OCI-LY1 (cell line): ENCODE data around the gene SLC10A1.

Experiments used
- H2AFZ ChIP-seq: fragments of 200-600 bp; sonication (generic), shearing (Covaris generic); 2 replicates; pipeline ENCODE4 v1.6.0; 2014; ENCODE audit warnings: antibody characterized with exemption, mild to moderate bottlenecking, low read length
- H3F3A ChIP-seq: fragments of 200-600 bp; sonication (generic), shearing (Covaris generic); 2 replicates; pipeline ENCODE4 v1.6.0; 2014; ENCODE audit warnings: mild to moderate bottlenecking, antibody characterized with exemption, low read length, moderate library complexity; ENCODE audit not compliant: insufficient read depth
- H3K27ac ChIP-seq: fragments of 200-600 bp; sonication (generic); 2 replicates; pipeline ENCODE4 v1.5.1; 2014; ENCODE audit warnings: low read length, mixed run types, mild to moderate bottlenecking, low read depth; ENCODE audit not compliant: poor library complexity, severe bottlenecking
- H3K27me3 ChIP-seq: fragments of 200-600 bp; sonication (generic); 2 replicates; pipeline ENCODE4 v1.6.0; 2014; ENCODE audit warnings: antibody characterized with exemption, mild to moderate bottlenecking, low read length, moderate library complexity; ENCODE audit not compliant: insufficient read depth
- H3K36me3 ChIP-seq: fragments of 200-600 bp; sonication (generic); 2 replicates; pipeline ENCODE4 v1.6.1; 2014; ENCODE audit warnings: mild to moderate bottlenecking, antibody characterized with exemption, low read length, moderate library complexity, mixed read lengths; ENCODE audit not compliant: insufficient read depth
- H3K4me1 ChIP-seq: fragments of 200-600 bp; sonication (generic); 2 replicates; pipeline ENCODE4 v1.5.1; 2014; ENCODE audit warnings: mild to moderate bottlenecking, low read length, moderate library complexity; ENCODE audit not compliant: insufficient read depth, severe bottlenecking
- H3K4me2 ChIP-seq: fragments of 200-600 bp; sonication (generic), shearing (Covaris generic); 2 replicates; pipeline ENCODE4 v1.6.1; 2014; ENCODE audit warnings: low read length
- H3K4me3 ChIP-seq: fragments of 200-600 bp; sonication (generic); 2 replicates; pipeline ENCODE4 v1.5.1; 2014; ENCODE audit warnings: low read length, low read depth, mild to moderate bottlenecking, mixed read lengths; ENCODE audit not compliant: poor library complexity, severe bottlenecking
- H3K79me2 ChIP-seq: fragments of 200-600 bp; shearing (Covaris generic); 2 replicates; pipeline ENCODE4 v1.6.1; 2016; ENCODE audit warnings: mixed run types, low read length, mixed read lengths; ENCODE audit not compliant: insufficient read depth
- H3K9ac ChIP-seq: fragments of 200-600 bp; sonication (generic), shearing (Covaris generic); 2 replicates; pipeline ENCODE4 v1.6.1; 2014; ENCODE audit warnings: mild to moderate bottlenecking, low read length, mixed read lengths
- H3K9me2 ChIP-seq: fragments of 200-600 bp; sonication (generic), shearing (Covaris generic); 2 replicates; pipeline ENCODE4 v1.6.1; 2014; ENCODE audit warnings: low read depth, mild to moderate bottlenecking, low read length, mixed read lengths
- H3K9me3 ChIP-seq: fragments of 200-600 bp; shearing (Covaris generic); 2 replicates; pipeline ENCODE4 v1.6.1; 2014; ENCODE audit warnings: low read length, mixed read lengths
- H4K20me1 ChIP-seq: fragments of 200-600 bp; sonication (generic), shearing (Covaris generic); 2 replicates; pipeline ENCODE4 v1.6.0; 2016; ENCODE audit warnings: mild to moderate bottlenecking, low read length; ENCODE audit not compliant: insufficient read depth
- EZH2 ChIP-seq: fragments of 200-600 bp; sonication (generic), shearing (Covaris generic); IDR thresholded peaks from 2 replicates; pipeline ENCODE4 v1.8.0; 2017; ENCODE audit warnings: borderline replicate concordance, mixed run types, mild to moderate bottlenecking, antibody characterized with exemption, low read length, moderate library complexity, mixed read lengths
- TF ChIP-seq, protein P1 (sequence below): fragments of 200-600 bp; sonication (generic), shearing (Covaris generic); IDR thresholded peaks from 2 replicates; pipeline ENCODE4 v1.5.1; 2017; ENCODE audit warnings: mild to moderate bottlenecking, antibody characterized with exemption, low read length, moderate library complexity, mixed read lengths

The SLC10A1 gene

DNA sequence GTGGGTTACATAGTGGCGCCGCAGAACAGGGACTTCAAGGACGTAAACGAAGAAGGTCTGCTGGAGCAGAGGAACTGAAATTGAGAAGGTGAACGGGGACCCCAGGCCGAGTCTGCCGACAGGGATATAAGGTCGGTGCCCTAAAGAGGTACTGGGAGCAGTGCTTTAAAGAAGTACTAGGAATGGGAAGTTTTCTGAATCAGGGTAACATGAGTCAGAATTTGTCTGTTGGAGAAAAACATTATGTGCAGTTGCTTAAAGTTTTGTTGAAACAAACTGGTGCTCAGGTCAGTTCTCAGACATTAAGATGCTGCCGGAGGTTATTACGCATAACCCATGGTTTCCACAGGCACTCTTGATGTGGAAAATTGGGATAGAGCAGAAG, 14.8 kb upstream of the SLC10A1 start:
- Histone ChIP-seq H3K9ac (no peak overlapping the region), H3K4me3 (no peak overlapping the region), H3K4me1 (no peaks in the 10 kb centered on the region), H3K9me3 (no peaks in the 10 kb centered on the region), H3F3A (no peaks in the 10 kb centered on the region), H3K79me2 (no peaks in the 10 kb centered on the region), H3K27me3 (0 out of 2 replicates have a peak, but pooled peaks cover 3% of the 10 kb centered on the region), H2AFZ (no peak overlapping the region), H3K4me2 (no peak overlapping the region), H4K20me1 (no peaks in the 10 kb centered on the region), H3K36me3 (no peaks in the 10 kb centered on the region), H3K27ac (no peak overlapping the region), H3K9me2 (no peaks in the 10 kb centered on the region)
- no peak for TF ChIP-seq EZH2
- TF ChIP-seq, protein P1, sequence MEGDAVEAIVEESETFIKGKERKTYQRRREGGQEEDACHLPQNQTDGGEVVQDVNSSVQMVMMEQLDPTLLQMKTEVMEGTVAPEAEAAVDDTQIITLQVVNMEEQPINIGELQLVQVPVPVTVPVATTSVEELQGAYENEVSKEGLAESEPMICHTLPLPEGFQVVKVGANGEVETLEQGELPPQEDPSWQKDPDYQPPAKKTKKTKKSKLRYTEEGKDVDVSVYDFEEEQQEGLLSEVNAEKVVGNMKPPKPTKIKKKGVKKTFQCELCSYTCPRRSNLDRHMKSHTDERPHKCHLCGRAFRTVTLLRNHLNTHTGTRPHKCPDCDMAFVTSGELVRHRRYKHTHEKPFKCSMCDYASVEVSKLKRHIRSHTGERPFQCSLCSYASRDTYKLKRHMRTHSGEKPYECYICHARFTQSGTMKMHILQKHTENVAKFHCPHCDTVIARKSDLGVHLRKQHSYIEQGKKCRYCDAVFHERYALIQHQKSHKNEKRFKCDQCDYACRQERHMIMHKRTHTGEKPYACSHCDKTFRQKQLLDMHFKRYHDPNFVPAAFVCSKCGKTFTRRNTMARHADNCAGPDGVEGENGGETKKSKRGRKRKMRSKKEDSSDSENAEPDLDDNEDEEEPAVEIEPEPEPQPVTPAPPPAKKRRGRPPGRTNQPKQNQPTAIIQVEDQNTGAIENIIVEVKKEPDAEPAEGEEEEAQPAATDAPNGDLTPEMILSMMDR, result no peak

DNA sequence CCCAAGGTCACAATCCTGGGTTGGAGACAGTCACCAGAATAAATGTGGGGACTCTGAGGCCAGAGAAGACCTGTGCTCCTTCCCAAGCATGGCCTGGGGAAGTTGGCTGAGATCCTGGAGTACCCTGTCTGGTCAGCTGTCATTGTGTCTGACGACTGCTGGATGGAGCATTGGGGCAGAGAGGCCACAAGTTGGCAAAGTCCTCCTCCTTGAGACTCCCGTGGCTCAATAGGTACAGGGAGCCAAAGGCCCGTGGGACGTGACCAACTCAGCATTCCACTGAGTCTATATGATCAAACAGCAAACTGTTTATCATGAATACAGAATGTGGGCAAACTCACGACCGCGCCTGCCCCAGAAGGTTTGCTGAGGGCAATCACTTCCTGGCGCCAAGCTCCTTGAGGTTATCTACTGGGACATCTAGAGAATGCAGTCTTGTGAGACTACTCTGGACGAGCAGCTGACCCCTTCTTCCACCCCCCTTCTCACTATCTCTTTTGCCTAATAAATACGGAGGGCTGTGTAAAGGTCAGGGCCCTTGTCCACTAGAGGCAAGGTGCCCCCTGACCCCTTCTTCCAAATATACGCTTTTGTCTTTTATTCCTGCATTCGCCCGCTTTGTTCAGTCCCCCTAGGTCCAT, 14.3 kb upstream of the SLC10A1 start:
- no peak overlapping the region for H2AFZ ChIP-seq
- TF ChIP-seq, protein P1, result no peak
- no peak for TF ChIP-seq EZH2

DNA sequence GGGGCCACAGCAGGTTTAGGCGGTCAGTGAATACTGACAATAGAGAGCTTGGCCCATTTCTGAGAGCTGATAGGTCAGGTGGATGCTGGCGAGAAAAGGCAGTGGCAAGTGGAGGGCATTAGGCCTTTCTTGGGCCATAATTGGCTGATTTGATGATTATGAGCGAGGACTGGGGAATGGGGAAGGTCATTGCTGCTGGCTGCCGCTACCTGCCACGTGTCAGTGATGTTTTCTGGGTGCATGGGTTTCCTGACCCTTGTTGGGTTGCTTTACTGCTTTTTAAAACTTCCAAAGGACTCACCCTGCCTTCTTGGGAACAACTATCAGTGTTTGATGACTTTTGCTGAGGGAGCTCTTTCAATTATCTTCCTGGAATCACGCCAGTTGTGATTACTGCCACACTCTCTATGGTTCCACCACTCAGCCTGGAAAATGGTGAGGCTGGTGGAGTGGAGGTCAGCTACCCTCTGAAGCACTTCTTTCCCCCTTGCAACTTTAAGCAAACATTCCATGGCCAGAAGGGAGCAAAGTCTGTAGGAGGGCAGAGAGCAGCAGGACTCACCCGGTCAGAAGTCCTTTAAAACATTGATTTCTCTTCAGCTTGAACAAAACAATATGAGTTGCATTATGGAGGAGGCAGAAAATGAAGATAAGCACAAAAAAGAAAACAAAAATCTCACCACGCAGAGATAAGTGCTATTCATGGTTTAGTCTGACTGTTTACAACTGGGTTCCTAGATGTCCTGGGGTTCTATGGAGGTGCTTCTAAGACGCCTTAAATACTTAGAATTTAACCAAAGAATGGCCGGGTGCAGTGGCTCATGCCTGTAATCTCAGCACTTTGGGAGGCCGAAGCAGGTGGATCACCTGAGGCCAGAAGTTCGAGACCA, 12.1 kb upstream of the SLC10A1 start:
- Histone ChIP-seq H3K9me3 (no peaks in the 10 kb centered on the region), H3K4me2 (no peak overlapping the region), H3F3A (no peaks in the 10 kb centered on the region), H3K36me3 (no peaks in the 10 kb centered on the region), H3K4me1 (no peaks in the 10 kb centered on the region), H3K4me3 (no peak overlapping the region), H3K27me3 (0 out of 2 replicates have a peak, but pooled peaks cover 3% of the 10 kb centered on the region), H3K79me2 (no peaks in the 10 kb centered on the region), H4K20me1 (no peaks in the 10 kb centered on the region), H2AFZ (no peak overlapping the region), H3K9me2 (no peaks in the 10 kb centered on the region), H3K27ac (no peak overlapping the region), H3K9ac (no peak overlapping the region)
- TF ChIP-seq, protein P1, result no peak
- TF ChIP-seq EZH2, result no peak

More for the DNA sequence above, 14.3 kb upstream of the SLC10A1 start:
- H3K9me3 ChIP-seq, result no peaks in the 10 kb centered on the region
- no peak overlapping the region for H3K4me2 ChIP-seq
- H3F3A ChIP-seq, result no peaks in the 10 kb centered on the region
- no peaks in the 10 kb centered on the region for H4K20me1 ChIP-seq
- H3K9me2 ChIP-seq, result no peaks in the 10 kb centered on the region
- H3K9ac ChIP-seq, result no peak overlapping the region
- no peak overlapping the region for H3K27ac ChIP-seq
- no peak overlapping the region for H3K4me3 ChIP-seq
- H3K27me3 ChIP-seq, result 0 out of 2 replicates have a peak, but pooled peaks cover 3% of the 10 kb centered on the region
- no peaks in the 10 kb centered on the region for H3K4me1 ChIP-seq
- H3K36me3 ChIP-seq, result no peaks in the 10 kb centered on the region
- H3K79me2 ChIP-seq, result no peaks in the 10 kb centered on the region
